Suprapubic skin (tissue), 3 donors: Measurements from ENCODE around the gene CHST8.

Experiments
- CTCF ChIP-seq, 2 donors: fragments of 200-600 bp in 1 of 2; fragments of 450-650 bp in 1 of 2; sonication (generic) in 1 of 2; IDR thresholded peaks; one replicate each; pipeline ENCODE4 v1.5.1; 2016 to 2019; ENCODE audit warnings: antibody characterized with exemption in 2 of 2, mild to moderate bottlenecking in 1 of 2, moderate library complexity in 1 of 2
- EP300 ChIP-seq: sonication (generic); formaldehyde crosslinking; IDR thresholded peaks from one replicate; pipeline ENCODE4 v1.6.1; 2017; ENCODE audit warnings: antibody characterized with exemption
- POLR2A ChIP-seq, 2 donors: fragments of 450-650 bp; IDR thresholded peaks; one replicate each; pipeline ENCODE4 v1.6.1; 2017; ENCODE audit warnings: antibody characterized with exemption in 2 of 2, mild to moderate bottlenecking in 2 of 2, moderate library complexity in 2 of 2

- TF ChIP-seq CTCF (IDR thresholded peaks at IDR 0.05) = no peak
- TF ChIP-seq EP300 = no peak
- no peak for TF ChIP-seq POLR2A (IDR thresholded peaks at IDR 0.05)
Measured at GRCh38 chr19:33675501-33676124, 53.9 kb downstream of the CHST8 start.
